Measurements from ENCODE around the gene WDFY4.

The WDFY4 gene

GRCh38 chr10:48926255-48926654, 241.6 kb downstream of the WDFY4 start:
- no peak for TF ChIP-seq CTCF (IDR thresholded peaks at IDR 0.05)

- TF ChIP-seq CTCF (IDR thresholded peaks at IDR 0.05): no peak
Measured at GRCh38 chr10:48926764-48927540, 242.3 kb downstream of the WDFY4 start.

GRCh38 chr10:48929413-48929990, 244.8 kb downstream of the WDFY4 start:
- TF ChIP-seq CTCF (IDR thresholded peaks at IDR 0.05): no peak

- no peak for TF ChIP-seq CTCF (IDR thresholded peaks at IDR 0.05)
Measured at GRCh38 chr10:48931188-48931587, 246.5 kb downstream of the WDFY4 start.

- TF ChIP-seq CTCF (IDR thresholded peaks at IDR 0.05): no peak
Measured at GRCh38 chr10:48932831-48933664, 248.4 kb downstream of the WDFY4 start.

- no peak for TF ChIP-seq CTCF (IDR thresholded peaks at IDR 0.05)
Measured at GRCh38 chr10:48934672-48935501, 250.2 kb downstream of the WDFY4 start.

GRCh38 chr10:48935577-48935976, 250.9 kb downstream of the WDFY4 start:
- no peak for TF ChIP-seq CTCF (IDR thresholded peaks at IDR 0.05)

Measured in LNCAP (cell line).